Stimulated activated effector memory CD8-positive, alpha-beta T cell treated with anti-CD3 and anti-CD28 coated beads, Interleukin-12 subunit alpha, Interleukin-12 subunit beta, amount 100 ng/mL, for 72 hours (primary cell): ENCODE data around the gene PIM3.
A peak's percentile ranks its signal among the peaks of the same experiment; 100 is the strongest.
"Not testable (repeated sequence)": the region's sequence is repeated elsewhere in the genome, so short reads cannot be mapped to it uniquely, and the experiment has no call there.

ENCODE experiments used
- ATAC-seq: fragments of 150-1000 bp; cut with Tn5 transposase; 2 replicates; pipeline ENCODE4 v1.10.0; 2021
- DNase-seq, 2 donors: peaks; one replicate each; pipeline ENCODE4 v3.0.0; 2021 to 2022; ENCODE audit warnings: low spot score in 2 of 2
- H3K27ac Mint-ChIP-seq: one replicate; pipeline ENCODE4 v1.8.0; 2022; ENCODE audit warnings: mild to moderate bottlenecking, mixed read lengths
- H3K36me3 Mint-ChIP-seq: one replicate; pipeline ENCODE4 v1.8.0; 2022; ENCODE audit warnings: mild to moderate bottlenecking, mixed read lengths
- H3K4me1 Mint-ChIP-seq: one replicate; pipeline ENCODE4 v1.8.0; 2022; ENCODE audit warnings: mixed read lengths
- H3K4me3 Mint-ChIP-seq: one replicate; pipeline ENCODE4 v1.8.0; 2022; ENCODE audit warnings: mild to moderate bottlenecking, mixed read lengths
- H3K9me3 Mint-ChIP-seq: one replicate; pipeline ENCODE4 v1.8.0; 2022; ENCODE audit warnings: mixed read lengths

The PIM3 gene

DNA sequence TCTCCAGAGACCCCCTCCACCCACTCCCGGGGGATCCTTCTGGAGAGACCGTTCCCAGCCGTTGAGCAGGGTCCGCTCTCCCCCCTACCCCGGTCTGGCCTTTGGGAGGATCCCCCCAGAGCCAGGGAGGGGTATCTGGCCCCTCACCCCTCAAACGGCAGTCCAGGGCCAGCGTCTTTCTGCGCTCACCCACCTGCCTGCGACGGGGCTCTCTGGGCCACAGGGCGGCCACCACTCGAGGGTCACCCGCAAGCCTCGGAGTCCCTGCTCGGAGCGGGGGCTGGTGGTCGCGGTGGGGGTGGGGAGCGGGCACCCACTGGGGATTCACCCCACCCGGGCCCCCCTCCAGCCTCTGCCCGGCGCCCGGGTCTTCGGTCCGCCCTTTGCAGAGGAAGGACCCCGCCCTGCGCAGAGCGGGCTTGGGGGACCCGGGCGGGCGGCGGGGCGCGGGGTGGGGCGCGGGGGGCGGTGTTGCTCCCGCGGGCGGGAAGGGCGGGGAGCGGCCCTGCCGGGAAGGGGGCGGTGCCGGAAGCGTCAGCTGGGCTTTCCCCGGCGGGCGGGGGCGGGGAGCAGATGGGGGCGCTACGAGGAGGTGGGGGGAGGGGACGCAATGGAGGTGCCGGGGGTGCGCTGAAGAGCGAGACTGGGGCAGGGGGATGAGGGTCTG lies 25.5 kb upstream of the PIM3 start:
- Mint-ChIP-seq H3K4me1 (peaks cover 40% of the 10 kb centered on the region), H3K4me3 (peak overlapping the region; percentile 68), H3K36me3 (peaks cover 8% of the 10 kb centered on the region), H3K27ac (peak overlapping the region; percentile 79), H3K9me3 (no peaks in the 10 kb centered on the region)
- DNase-seq = peak; percentile 81 to 91
- ATAC-seq = peak; percentile 8

DNA sequence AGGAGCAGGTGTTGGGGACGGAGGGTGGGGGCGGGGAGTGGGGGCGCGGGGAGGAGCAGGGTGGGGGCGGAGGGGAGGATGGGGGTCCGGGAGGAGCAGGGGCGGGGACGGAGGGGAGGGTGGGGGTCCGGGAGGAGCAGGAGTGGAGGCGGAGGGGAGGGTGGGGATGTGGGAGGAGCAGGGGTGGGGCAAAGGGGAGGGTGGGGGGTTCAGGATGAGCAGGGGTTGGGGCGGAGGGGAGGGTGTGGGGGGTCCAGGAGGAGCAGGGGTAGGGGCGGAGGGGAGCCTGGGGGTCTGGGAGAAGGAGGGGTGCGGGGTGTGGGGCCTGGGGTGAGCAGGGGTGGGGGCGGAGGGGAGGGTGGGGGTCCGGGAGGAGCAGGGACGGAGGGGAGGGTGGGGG lies 25.0 kb upstream of the PIM3 start:
- Mint-ChIP-seq H3K36me3 (peaks cover 8% of the 10 kb centered on the region), H3K27ac (no peak overlapping the region), H3K9me3 (no peaks in the 10 kb centered on the region), H3K4me1 (peaks cover 35% of the 10 kb centered on the region), H3K4me3 (peak overlapping the region; percentile 68)
- no peak for DNase-seq
- no peak for ATAC-seq

DNA sequence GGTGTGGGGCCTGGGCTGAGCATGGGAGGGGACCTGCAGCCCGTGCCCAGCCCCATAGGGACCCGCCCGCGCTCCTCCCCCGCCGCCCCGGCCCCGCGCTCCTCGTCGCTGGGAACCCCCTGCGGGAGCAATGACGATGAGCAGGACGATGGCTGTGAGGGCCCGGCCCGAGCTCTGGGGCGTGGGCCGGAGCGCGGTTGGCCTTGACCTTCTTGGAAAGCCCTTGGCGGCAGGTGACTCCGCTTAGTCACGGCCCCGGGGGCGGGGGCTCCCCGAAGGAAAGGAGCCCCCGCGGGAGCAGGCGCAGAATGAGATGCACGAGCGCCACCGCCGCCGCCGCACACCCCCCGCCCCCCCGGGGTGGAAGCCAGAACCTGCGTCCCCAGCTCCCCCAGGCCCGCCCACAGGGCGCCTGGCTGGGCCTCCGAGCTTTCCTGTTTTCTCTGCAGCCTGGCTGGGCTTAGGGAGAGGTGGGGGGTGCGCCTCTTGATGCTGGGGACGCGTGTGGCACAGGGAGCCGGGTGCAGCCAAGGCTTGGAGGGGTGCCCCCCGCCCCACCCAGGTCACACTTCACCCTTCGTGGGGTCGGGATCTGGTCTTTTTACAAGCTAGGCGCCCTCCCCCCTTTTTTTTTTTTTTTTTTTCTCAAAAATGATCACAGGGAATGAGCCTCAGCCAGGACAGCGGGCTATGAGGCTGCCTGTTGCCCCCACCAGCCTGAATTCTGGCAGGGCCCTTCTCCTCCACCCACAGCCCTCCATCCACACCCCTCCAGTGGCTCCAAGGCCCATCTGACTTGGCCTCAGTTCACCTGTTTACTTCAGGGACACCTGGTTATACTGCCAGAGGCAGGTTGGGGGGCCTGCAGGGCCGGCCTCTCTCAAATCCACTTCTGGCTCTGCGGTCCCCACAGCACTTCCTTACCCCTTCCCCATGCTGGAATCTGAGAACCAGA lies 24.3 kb upstream of the PIM3 start:
- Mint-ChIP-seq H3K9me3 (no peaks in the 10 kb centered on the region), H3K4me1 (peaks cover 33% of the 10 kb centered on the region), H3K36me3 (peaks cover 8% of the 10 kb centered on the region), H3K27ac (peak overlapping the region; percentile 87), H3K4me3 (peak overlapping the region; percentile 68)
- ATAC-seq (peak; percentile 91), DNase-seq (peak; percentile 84 to 97)

DNA sequence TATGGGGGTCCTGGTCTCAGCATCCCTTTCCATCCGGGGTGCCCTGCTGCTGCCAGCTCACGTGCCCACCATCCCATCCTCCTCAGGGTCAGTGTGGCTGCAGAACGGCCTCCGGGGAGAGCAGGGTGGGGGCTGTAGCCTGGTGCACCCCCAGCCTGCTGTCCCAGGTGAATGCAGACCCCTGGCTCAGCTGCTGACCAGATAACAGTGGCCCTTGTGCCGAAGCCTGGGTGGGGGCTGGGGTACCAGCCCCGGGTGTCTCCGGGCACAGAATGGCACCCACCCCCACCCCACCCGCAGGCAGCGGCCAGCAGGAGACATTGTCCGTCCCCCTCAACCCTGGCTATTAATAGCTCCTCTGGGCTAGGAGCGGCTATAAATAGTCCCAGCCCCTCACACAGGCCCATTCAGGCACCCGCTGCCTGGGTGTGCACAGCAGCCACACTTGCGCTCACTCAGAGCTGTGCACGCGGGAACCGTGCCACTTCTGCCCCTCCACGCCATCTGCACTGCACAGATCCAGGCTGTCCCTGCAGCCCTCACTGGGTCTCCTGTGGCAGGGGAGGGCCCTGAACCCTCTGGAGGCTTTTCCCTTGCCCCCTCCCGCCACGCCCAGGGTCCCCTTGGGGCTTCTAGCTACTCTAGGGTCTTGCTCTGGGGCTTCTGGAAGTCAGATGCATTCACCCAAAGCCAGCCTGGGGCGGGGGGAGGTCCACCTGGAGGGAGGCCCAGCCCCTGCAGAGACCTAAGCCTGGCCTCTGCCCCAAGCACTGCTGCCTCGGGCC lies 23.4 kb upstream of the PIM3 start:
- Mint-ChIP-seq H3K9me3 (no peaks in the 10 kb centered on the region), H3K27ac (peak overlapping the region; percentile 87), H3K4me1 (peaks cover 33% of the 10 kb centered on the region), H3K36me3 (peaks cover 8% of the 10 kb centered on the region), H3K4me3 (peak overlapping the region; percentile 68)
- DNase-seq = no peak
- no peak for ATAC-seq

DNA sequence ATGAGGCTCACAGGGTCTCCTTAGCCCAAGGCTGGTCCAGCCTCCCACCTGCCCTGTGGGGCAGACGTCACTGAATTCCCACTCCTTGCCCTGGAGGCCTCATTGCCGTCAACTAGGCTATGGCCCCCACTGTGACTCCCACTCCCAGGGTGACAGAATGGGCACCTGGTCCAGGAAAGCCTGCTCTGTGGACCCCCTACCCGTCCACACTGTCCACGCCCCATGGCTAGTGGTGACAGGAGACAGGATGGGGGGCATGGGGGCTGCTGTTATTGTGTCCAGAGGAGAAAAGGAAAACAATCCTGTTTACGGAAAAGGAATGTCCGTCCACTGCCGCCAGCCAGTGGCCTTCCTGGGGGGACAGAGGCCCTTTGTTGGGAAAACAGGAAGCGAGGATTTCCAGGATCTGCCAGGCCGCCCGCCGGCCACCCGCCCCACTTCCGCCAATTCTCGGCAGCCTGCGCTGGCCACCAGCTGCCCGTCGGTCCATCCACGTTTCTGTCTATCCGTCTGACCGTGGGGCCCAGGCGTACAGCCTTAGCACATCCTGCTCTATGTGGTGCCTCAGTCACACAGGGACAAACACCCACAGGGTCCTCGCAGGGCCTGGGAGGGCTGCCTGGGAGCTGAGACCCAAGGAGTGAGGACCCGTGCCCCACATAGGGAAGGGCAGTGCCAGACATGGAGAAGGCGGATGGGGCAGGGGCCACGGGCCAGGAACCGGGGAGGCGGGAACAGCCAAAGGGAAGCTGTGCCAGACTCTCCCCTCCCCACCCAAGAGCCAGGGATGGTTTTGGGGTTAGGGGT lies 22.6 kb upstream of the PIM3 start:
- H3K4me1 Mint-ChIP-seq = peaks cover 31% of the 10 kb centered on the region
- no peaks in the 10 kb centered on the region for H3K9me3 Mint-ChIP-seq
- H3K36me3 Mint-ChIP-seq = peaks cover 8% of the 10 kb centered on the region
- ATAC-seq (no peak), DNase-seq (no peak)
- H3K4me3 Mint-ChIP-seq = no peak overlapping the region
- no peak overlapping the region for H3K27ac Mint-ChIP-seq

DNA sequence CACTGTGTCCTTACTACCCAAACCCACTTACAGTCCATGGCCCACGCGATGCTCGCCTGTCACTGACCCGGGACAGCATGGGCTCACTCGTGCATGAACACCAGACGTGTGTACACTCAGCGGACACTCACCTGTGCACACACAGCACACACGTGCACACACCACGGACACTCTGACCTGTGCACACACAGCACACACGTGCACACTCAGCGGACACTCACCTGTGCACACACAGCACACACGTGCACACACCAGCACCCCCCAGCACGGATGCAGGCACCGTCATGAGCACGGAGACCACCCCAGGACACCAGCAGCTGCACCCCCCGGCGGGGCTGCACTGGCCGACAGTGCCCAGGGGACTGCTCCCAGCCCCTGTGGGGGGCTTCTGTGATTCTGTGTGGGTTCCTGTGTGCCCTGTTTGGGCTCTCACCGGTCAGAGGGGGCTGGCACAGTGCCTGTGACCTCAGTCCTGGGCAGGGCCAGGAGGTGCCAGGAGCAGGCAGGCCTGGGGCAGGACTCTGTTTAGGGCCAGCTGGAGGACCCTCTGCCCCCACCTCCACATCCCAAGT lies 21.9 kb upstream of the PIM3 start:
- H3K4me3 Mint-ChIP-seq = no peak overlapping the region
- H3K4me1 Mint-ChIP-seq = peaks cover 26% of the 10 kb centered on the region
- peak overlapping the region; percentile 8 for H3K27ac Mint-ChIP-seq
- no peak for ATAC-seq
- peaks cover 8% of the 10 kb centered on the region for H3K36me3 Mint-ChIP-seq
- no peak for DNase-seq
- H3K9me3 Mint-ChIP-seq = no peaks in the 10 kb centered on the region

DNA sequence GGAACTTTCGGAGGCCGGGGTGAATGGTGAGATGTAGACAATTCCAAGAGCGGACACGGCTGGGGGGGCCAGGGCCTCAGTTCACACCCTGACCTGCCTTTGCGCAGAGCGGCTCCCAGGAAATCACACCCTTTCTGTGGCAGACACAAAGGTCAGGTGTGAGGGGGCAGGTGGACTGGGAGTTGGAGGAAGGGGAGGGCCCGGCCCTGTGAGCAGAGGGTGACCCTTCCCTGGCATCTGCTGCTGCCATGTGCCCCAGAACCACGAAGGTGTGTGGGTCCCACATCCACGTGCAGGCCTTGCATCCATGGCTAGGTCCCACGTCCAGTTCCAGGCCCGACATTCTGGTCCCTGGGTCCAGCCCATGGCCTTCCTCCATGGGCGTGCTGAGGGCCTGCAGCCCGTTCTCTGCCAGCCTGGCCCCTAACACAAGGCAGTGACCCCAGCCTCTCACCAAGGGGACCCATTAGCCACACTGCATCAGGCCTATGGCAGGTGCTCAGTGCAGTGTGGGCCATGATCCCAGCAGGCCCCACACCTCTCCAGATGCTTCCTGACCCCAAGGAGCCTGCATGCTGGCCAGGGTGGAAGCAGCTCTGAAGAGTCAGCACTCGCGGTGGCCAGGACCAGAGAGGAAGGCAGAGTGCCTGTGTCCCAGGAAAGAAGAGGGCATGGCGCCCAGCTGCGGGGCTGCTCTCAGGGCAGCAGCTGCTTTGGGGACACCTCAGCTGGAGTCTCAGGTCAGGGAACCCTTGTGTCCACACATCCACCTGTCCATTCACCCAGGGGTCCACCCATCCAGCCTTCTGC lies 18.9 kb upstream of the PIM3 start:
- DNase-seq (no peak), ATAC-seq (no peak)
- no peak overlapping the region for H3K4me3 Mint-ChIP-seq
- peaks cover 21% of the 10 kb centered on the region for H3K4me1 Mint-ChIP-seq
- no peaks in the 10 kb centered on the region for H3K9me3 Mint-ChIP-seq
- H3K27ac Mint-ChIP-seq = no peak overlapping the region
- H3K36me3 Mint-ChIP-seq = no peaks in the 10 kb centered on the region

DNA sequence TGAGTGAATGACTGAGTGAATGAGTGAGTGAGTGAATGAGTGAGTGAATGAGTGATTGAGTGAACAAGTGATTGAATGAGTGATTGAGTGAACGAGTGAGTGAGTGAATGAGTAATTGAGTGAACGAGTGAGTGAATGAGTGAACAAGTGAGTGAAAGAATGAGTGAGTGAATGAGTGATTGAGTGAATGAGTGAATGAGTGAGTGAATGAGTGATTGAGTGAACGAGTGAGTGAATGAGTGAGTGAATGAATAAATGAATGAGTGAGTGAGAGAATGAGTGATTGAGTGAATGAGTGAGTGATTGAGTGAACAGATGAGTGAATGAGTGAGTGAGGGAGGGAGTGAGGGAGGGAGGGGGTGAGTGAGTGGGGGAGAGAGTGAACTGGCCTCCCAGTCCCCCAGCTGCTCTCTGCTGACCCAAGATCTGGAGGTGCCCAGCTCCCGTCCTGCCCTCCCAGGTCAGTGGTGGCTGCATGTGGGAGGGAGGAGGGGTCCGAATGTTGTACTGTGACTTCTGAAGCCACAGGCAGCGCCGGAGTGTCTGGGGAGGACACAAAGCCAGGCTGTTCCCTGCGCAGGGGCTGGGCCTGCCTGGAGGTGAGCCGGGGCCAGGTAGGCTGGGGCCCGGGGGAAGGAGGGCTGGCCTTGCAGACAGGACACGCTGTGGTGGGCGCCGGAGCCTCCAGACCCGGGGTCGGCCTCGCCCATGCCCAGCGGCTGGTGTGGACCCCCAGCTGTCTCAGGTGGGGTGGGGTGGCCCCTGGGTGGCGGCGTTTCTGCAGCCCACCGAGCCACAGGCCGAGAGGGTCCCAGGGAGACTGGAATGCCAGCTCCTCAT lies 17.8 kb upstream of the PIM3 start:
- no peak overlapping the region for H3K4me3 Mint-ChIP-seq
- DNase-seq = no peak
- ATAC-seq = peak; percentile 31
- no peaks in the 10 kb centered on the region for H3K36me3 Mint-ChIP-seq
- H3K9me3 Mint-ChIP-seq = no peaks in the 10 kb centered on the region
- H3K27ac Mint-ChIP-seq = no peak overlapping the region
- peaks cover 18% of the 10 kb centered on the region for H3K4me1 Mint-ChIP-seq

DNA sequence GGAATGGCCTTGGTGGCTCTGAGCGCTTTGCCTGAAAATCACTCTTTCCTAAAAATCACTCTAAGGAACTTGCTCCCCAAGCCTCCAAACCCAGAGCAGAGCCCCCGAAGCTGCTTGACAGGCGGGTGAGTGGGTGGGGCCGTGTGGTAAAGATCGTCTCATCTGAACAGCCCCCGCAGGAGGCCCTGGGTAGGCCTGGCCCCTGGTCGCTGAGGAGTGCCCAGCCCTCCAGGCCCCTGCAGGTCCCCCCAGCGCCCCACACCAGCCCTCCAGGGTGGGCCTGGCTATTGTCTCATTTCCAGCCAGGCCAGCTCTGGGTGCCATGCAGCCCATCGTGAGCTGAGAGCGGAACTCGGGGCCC lies 17.2 kb upstream of the PIM3 start:
- DNase-seq = no peak
- Mint-ChIP-seq H3K9me3 (no peaks in the 10 kb centered on the region), H3K4me3 (no peak overlapping the region), H3K4me1 (peaks cover 18% of the 10 kb centered on the region), H3K27ac (no peak overlapping the region), H3K36me3 (no peaks in the 10 kb centered on the region)
- ATAC-seq = peak; percentile 22

DNA sequence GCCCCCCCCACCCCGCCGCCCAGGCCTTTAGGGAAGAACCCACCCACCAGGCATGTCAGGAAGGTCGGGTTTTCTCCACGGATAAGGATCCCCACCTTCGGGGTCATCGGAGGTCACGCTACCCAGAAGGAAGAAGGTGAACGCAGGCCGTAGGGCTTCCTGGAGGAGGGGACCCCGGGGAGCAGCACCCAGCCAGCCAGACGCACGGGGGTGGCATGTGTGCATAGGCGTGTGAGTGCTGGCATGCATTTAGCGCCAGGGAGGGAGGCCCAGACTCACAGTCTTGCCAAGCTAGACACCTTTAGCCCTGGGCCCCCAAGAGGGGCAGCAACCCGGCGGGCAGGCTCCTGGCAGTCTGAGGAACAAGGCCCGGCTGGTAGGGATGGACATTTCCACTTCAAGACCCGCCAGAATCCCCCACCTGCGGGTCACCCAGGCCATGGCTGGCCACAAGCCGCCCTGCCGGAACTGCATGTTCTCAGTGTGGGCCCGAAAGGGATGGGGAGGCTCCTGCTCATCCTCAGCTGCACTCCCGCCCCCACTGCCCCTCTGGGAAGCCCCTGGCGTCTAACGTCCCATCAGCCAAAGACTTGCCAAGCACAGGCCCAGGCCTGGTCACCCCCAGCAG lies 16.7 kb upstream of the PIM3 start:
- Mint-ChIP-seq H3K27ac (no peak overlapping the region), H3K4me1 (peaks cover 18% of the 10 kb centered on the region), H3K4me3 (no peak overlapping the region), H3K36me3 (no peaks in the 10 kb centered on the region), H3K9me3 (no peaks in the 10 kb centered on the region)
- peak; percentile 22 for ATAC-seq
- no peak for DNase-seq

DNA sequence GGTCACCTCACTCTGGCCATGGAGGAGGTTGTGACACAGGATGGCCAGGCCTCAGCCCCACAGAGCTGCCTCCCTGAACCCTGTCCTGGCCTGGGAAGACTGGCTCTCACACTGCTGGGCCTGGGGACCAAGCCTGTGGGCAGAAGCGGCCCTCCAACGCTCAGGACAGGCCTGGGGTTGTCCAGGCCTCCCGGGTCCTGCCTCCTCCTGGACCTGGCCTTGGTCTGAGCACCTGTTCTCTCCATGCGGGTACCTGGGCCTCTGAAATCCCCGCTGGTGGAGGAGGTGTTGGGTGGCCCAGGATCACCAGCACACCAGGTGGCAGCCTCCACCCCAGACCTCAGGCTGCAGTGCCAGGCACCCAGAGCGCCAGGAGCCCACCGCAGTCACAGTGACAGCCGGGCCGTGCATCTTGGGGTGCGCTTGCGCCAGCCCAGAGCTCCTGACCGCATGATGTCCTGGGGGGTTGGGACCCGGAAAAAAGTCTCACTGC lies 16.1 kb upstream of the PIM3 start:
- ATAC-seq = no peak
- peaks cover 14% of the 10 kb centered on the region for H3K4me1 Mint-ChIP-seq
- no peak overlapping the region for H3K4me3 Mint-ChIP-seq
- no peak overlapping the region for H3K27ac Mint-ChIP-seq
- no peaks in the 10 kb centered on the region for H3K36me3 Mint-ChIP-seq
- H3K9me3 Mint-ChIP-seq = no peaks in the 10 kb centered on the region
- peak in 1 of 2 donors; percentile 62 for DNase-seq

DNA sequence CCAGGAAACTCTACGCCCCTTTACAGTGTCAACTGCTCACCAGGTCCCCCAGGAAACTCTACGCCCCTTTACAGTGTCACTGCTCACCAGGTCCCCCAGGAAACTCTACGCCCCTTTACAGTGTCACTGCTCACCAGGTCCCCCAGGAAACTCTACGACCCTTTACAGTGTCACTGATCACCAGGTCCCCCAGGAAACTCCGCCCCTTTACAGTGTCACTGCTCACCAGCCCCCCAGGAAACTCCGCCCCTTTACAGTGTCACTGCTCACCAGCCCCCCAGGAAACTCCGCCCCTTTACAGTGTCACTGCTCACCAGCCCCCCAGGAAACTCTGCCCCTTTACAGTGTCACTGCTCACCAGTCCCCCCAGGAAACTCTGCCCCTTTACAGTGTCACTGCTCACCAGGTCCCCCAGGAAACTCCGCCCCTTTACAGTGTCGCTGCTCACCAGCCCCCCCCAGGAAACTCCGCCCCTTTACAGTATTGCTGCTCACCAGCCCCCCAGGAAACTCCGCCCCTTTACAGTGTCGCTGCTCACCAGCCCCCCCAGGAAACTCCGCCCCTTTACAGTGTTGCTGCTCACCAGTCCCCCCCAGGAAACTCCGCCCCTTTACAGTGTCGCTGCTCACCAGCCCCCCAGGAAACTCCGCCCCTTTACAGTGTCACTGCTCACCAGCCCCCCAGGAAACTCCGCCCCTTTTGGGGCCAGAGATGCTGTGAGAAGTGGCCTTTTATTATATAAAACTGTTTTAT lies 15.4 kb upstream of the PIM3 start:
- ATAC-seq, H3K4me3 Mint-ChIP-seq, H3K9me3 Mint-ChIP-seq, H3K36me3 Mint-ChIP-seq: not testable (repeated sequence)
- peak in 1 of 2 donors; percentile 62 for DNase-seq
- Mint-ChIP-seq H3K27ac (peak overlapping the region; percentile 64), H3K4me1 (peaks cover 11% of the 10 kb centered on the region)
